GM23338 (cell line): ENCODE data around the gene ZSCAN2. TPM values are rescaled to one million over a fixed set of nuclear protein-coding genes. Genes with fewer than 3 reads are reported as not detected.
"Not testable (repeated sequence)": the region's sequence is repeated elsewhere in the genome, so short reads cannot be mapped to it uniquely, and the experiment has no call there.

Experiments
- ATAC-seq: fragments of 200-7000 bp; cut with Tn5 transposase; 3 replicates; pipeline ENCODE4 v1.9.1; 2020
- DNase-seq: peaks from one replicate; pipeline ENCODE4 v3.0.0-alpha.2; 2015; ENCODE audit warnings: low spot score
- H2AFZ ChIP-seq: fragments of 200-600 bp; sonication (generic); 2 replicates; pipeline ENCODE4 v1.8.0; 2016; ENCODE audit warnings: antibody characterized with exemption, mild to moderate bottlenecking, moderate library complexity
- H3F3A ChIP-seq: fragments of 200-600 bp; sonication (generic); replicated peaks from 2 replicates; pipeline ENCODE4 v1.8.0; 2017; ENCODE audit warnings: antibody characterized with exemption, mixed run types, low read depth
- H3K27ac ChIP-seq: fragments of 200-600 bp; sonication (generic); 2 replicates; pipeline ENCODE4 v1.6.1; 2016; ENCODE audit warnings: low read depth
- H3K27me3 ChIP-seq: fragments of 200-600 bp; sonication (generic); 2 replicates; pipeline ENCODE4 v1.8.0; 2016; ENCODE audit warnings: mild to moderate bottlenecking, mixed run types, moderate library complexity; ENCODE audit not compliant: insufficient read depth
- H3K36me3 ChIP-seq: fragments of 200-600 bp; sonication (generic); 2 replicates; pipeline ENCODE4 v1.8.0; 2016; ENCODE audit warnings: mild to moderate bottlenecking; ENCODE audit not compliant: insufficient read depth
- H3K4me1 ChIP-seq: fragments of 200-600 bp; sonication (generic); 2 replicates; pipeline ENCODE4 v1.8.0; 2016; ENCODE audit warnings: mild to moderate bottlenecking, moderate library complexity; ENCODE audit not compliant: insufficient read depth
- H3K4me2 ChIP-seq: fragments of 200-600 bp; sonication (generic); 2 replicates; pipeline ENCODE4 v1.7.1; 2017; ENCODE audit warnings: mixed run types
- H3K4me3 ChIP-seq: fragments of 200-600 bp; sonication (generic); 2 replicates; pipeline ENCODE4 v1.6.1; 2016; ENCODE audit warnings: mixed run types
- H3K79me2 ChIP-seq: fragments of 200-600 bp; sonication (generic); replicated peaks from 2 replicates; pipeline ENCODE4 v1.8.0; 2017; ENCODE audit warnings: mild to moderate bottlenecking; ENCODE audit not compliant: insufficient read depth
- H3K9me2 ChIP-seq: fragments of 200-600 bp; sonication (generic); 2 replicates; pipeline ENCODE4 v1.8.0; 2017; ENCODE audit not compliant: insufficient read depth
- H4K20me1 ChIP-seq: fragments of 200-600 bp; sonication (generic); replicated peaks from 2 replicates; pipeline ENCODE4 v1.8.0; 2017; ENCODE audit warnings: mild to moderate bottlenecking; ENCODE audit not compliant: insufficient read depth
- H3K27ac Mint-ChIP-seq: 2 replicates; pipeline ENCODE4 v1.8.0; 2020; ENCODE audit warnings: inconsistent platforms, mild to moderate bottlenecking, moderate library complexity, mixed read lengths
- H3K27me3 Mint-ChIP-seq: 3 replicates; pipeline ENCODE4 v1.8.0; 2022; ENCODE audit warnings: low read depth, mild to moderate bottlenecking, moderate library complexity, mixed read lengths, inconsistent platforms; ENCODE audit not compliant: insufficient read depth, poor library complexity
- H3K36me3 Mint-ChIP-seq: 3 replicates; pipeline ENCODE4 v1.8.0; 2021; ENCODE audit warnings: low read depth, mild to moderate bottlenecking, inconsistent platforms, moderate library complexity, mixed read lengths
- H3K4me1 Mint-ChIP-seq: 3 replicates; pipeline ENCODE4 v1.8.0; 2020; ENCODE audit warnings: mild to moderate bottlenecking, inconsistent platforms, mixed read lengths
- H3K4me3 Mint-ChIP-seq: 3 replicates; pipeline ENCODE4 v1.8.0; 2021; ENCODE audit warnings: moderate library complexity, mild to moderate bottlenecking, inconsistent platforms, mixed read lengths
- H3K9me3 Mint-ChIP-seq: 3 replicates; pipeline ENCODE4 v1.8.0; 2020; ENCODE audit warnings: moderate library complexity, mild to moderate bottlenecking, inconsistent platforms, mixed read lengths
- CTCF ChIP-seq, 2 experiments: fragments of 200-600 bp in 1 of 2; sonication (generic) in 1 of 2; conservative IDR thresholded peaks; 2 replicates each; pipeline versions ENCODE4 v1.5.1 to v1.6.1; 2016 to 2017; ENCODE audit warnings: antibody characterized with exemption in 2 of 2, low read depth in 2 of 2, mild to moderate bottlenecking in 2 of 2, moderate library complexity in 1 of 2
- polyA plus RNA-seq: library from polyadenylated mRNA; unstranded; fragments of >200 nt; fragmentation: Nextera tagmentation; extraction: Ambion mirVana; gene quantifications from 2 replicates; pipeline ENCODE4 v1.2.1, GENCODE V29; 2016
- total RNA-seq: library from RNA; depleted of rRNA; stranded (reverse); fragments of >200 nt; shearing (Covaris generic); gene quantifications from 2 replicates; pipeline ENCODE4 v1.2.3, GENCODE V29; 2014
- TF ChIP-seq, protein P1 (sequence below): IDR thresholded peaks from 2 replicates; pipeline ENCODE4 v1.6.1; 2016; ENCODE audit warnings: antibody characterized with exemption

Gene ZSCAN2
- total and polyA plus RNA-seq, 2 experiments from 2014 or later: 45.8 to 63.9 TPM

DNA sequence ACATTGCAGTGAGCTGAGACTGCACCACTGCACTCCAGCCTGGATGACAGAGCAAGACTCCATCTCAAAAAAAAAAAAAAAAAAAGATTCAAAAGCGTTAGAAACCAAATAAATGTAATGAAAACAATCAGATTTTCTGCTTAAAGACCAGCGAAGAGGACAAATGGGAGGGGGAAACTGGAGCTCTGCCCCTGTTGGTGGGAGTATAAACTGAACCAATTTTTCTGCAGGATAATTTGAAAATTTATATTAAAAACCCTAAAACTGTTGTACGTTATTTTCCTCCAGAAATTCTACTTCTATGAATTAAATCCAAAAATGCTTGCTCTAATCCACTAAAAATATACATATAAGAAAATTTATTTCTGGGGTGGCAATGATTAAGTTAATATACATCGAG lies 25.3 kb upstream of the ZSCAN2 start:
- Mint-ChIP-seq H3K4me1 (no peaks in the 10 kb centered on the region; the same call in 2 of the 3 replicates), H3K36me3 (no peaks in the 10 kb centered on the region), H3K4me3 (no peak overlapping the region), H3K27me3 (peaks cover 10% of the 10 kb centered on the region), H3K9me3 (no peaks in the 10 kb centered on the region; the same call in 2 of the 3 replicates), H3K27ac (no peak overlapping the region)
- Histone ChIP-seq H3K79me2 (no peaks in the 10 kb centered on the region), H3K36me3 (no peaks in the 10 kb centered on the region), H3K27me3 (no peaks in the 10 kb centered on the region), H3K9me2 (no peaks in the 10 kb centered on the region), H4K20me1 (no peaks in the 10 kb centered on the region), H2AFZ (no peak overlapping the region), H3K4me3 (no peak overlapping the region), H3F3A (0 out of 2 replicates have a peak, but pooled peaks cover 6% of the 10 kb centered on the region), H3K4me1 (peaks cover 3% of the 10 kb centered on the region; the same call in 1 of the 2 replicates), H3K4me2 (no peak overlapping the region), H3K27ac (no peak overlapping the region)
- 0 out of 4 replicates have a peak, but pooled peaks of 1 of the 2 experiments have one; percentile 17 for TF ChIP-seq CTCF (conservative IDR thresholded peaks at IDR 0.05; ENCODE audit: low read depth in 2 of 2)
- TF ChIP-seq, protein P1, sequence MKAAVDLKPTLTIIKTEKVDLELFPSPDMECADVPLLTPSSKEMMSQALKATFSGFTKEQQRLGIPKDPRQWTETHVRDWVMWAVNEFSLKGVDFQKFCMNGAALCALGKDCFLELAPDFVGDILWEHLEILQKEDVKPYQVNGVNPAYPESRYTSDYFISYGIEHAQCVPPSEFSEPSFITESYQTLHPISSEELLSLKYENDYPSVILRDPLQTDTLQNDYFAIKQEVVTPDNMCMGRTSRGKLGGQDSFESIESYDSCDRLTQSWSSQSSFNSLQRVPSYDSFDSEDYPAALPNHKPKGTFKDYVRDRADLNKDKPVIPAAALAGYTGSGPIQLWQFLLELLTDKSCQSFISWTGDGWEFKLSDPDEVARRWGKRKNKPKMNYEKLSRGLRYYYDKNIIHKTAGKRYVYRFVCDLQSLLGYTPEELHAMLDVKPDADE: no peak
- no peak for ATAC-seq
- no peak for DNase-seq

- H3K27me3 Mint-ChIP-seq, H3K79me2 ChIP-seq, ATAC-seq, DNase-seq, H3K4me2 ChIP-seq, H3K4me3 Mint-ChIP-seq, H2AFZ ChIP-seq, H3F3A ChIP-seq, H3K27ac Mint-ChIP-seq, H3K36me3 ChIP-seq, H3K4me1 ChIP-seq, H3K27me3 ChIP-seq, H3K9me2 ChIP-seq, H3K4me1 Mint-ChIP-seq, H3K4me3 ChIP-seq, H3K27ac ChIP-seq, H3K9me3 Mint-ChIP-seq, H3K36me3 Mint-ChIP-seq, H4K20me1 ChIP-seq: not testable (repeated sequence)
Observed at GRCh38 chr15:84577891-84578290, 22.9 kb upstream of the ZSCAN2 start.

DNA sequence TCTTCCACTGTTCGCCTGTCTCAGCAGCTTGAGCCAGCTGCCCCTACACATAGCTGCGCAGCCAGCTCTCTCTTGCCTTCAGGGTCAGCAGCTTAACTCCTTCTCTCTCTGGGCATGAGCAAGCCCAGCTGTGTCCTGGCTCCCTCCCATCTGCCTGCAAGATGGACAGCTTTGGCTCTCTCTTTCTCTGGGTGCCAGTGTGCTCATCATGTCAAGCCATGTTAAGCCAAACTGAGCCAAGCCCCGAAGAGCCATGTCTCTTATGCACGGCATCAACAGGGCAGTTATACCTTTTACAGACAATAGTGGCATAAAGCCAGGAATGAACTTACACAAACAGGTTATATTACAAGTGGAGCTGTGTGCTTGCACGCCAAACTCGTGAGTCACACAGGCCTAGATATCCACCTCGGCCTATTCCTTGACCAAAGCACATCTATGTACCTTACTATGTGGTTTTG lies 21.5 kb upstream of the ZSCAN2 start:
- H3K9me3 Mint-ChIP-seq, H3K79me2 ChIP-seq, H3K9me2 ChIP-seq, H3K4me3 Mint-ChIP-seq, H3K4me2 ChIP-seq, H3K4me1 Mint-ChIP-seq, DNase-seq, H4K20me1 ChIP-seq, H3K4me1 ChIP-seq, H3F3A ChIP-seq, H3K27ac Mint-ChIP-seq, H3K27ac ChIP-seq, H3K27me3 ChIP-seq, H3K27me3 Mint-ChIP-seq, ATAC-seq, H2AFZ ChIP-seq, H3K4me3 ChIP-seq, H3K36me3 Mint-ChIP-seq, H3K36me3 ChIP-seq: not testable (repeated sequence)

DNA sequence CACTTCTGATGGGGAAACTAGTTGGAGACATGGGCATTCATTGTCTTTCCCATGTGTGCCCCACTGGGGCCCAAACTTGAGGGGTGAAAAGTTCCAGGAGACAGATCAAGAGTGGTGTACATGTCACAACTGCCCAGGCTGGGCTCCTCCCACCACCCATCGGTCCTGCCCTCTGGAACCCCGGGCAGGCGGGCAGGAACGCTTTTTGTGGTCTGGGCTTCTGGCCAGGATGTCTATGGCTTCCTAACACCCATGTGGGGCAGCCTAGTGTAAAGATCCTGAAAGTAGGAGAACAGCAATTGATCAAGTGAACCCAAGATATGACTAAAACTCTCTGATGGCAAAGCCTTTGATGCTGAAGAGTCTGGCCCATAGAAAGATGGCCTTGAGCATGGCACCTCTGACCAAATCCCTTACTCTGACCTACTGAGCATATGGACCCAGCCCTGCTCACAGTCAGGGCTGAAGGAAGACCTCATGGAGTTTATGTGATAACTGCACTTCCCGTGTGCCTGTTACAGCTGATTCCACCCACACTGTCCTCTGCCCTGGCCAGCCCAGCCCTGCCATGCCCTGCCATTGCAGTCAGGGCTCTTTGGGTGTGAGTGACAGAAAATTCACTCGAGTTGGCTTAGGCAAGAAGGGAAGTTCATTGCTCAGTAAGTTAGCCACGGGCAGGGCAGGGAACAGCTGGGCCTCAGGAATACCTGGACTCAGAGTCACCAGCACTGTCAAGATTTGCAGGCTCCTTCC lies 19.0 kb upstream of the ZSCAN2 start:
- not testable (repeated sequence) for H4K20me1 ChIP-seq, H3K4me1 Mint-ChIP-seq, H3K79me2 ChIP-seq, H3K4me1 ChIP-seq, H3K9me2 ChIP-seq, H3K9me3 Mint-ChIP-seq, H3K36me3 Mint-ChIP-seq, H3K36me3 ChIP-seq, H3K27ac Mint-ChIP-seq, H3F3A ChIP-seq, ATAC-seq, H3K4me3 ChIP-seq, DNase-seq, H3K27me3 ChIP-seq, H3K27ac ChIP-seq, H3K4me3 Mint-ChIP-seq, H2AFZ ChIP-seq, H3K4me2 ChIP-seq
- peaks cover 14% of the 10 kb centered on the region for H3K27me3 Mint-ChIP-seq
